ENCODE measurements around the gene DKK3.
A peak's percentile ranks its signal among the peaks of the same experiment; 100 is the strongest.

The DKK3 gene

GRCh38 chr11:12003336-12003735 is 5.1 kb downstream of the DKK3 start:
- no peak for DNase-seq

- no peak for DNase-seq
These were observed 7.2 kb downstream of the DKK3 start for GRCh38 chr11:12001186-12001585.

- DNase-seq: no peak
These were observed 10.2 kb downstream of the DKK3 start for GRCh38 chr11:11998091-11998781.

GRCh38 chr11:11997049-11997322 is 11.4 kb downstream of the DKK3 start:
- DNase-seq: no peak

GRCh38 chr11:11996321-11997048 is 11.9 kb downstream of the DKK3 start:
- no peak for DNase-seq

- peak; percentile 28 for DNase-seq
These were observed 12.8 kb downstream of the DKK3 start for GRCh38 chr11:11995601-11996000.

- DNase-seq: no peak
These were observed 14.6 kb downstream of the DKK3 start for GRCh38 chr11:11993839-11994238.

- DNase-seq: no peak
These were observed 15.9 kb downstream of the DKK3 start for GRCh38 chr11:11992257-11993212.

GRCh38 chr11:11989774-11990744 is 18.4 kb downstream of the DKK3 start:
- no peak for DNase-seq

GRCh38 chr11:11988681-11989261 is 19.7 kb downstream of the DKK3 start:
- DNase-seq: no peak

- no peak for DNase-seq
These were observed 20.3 kb downstream of the DKK3 start for GRCh38 chr11:11988099-11988651.

- peak; percentile 12 for DNase-seq
These were observed 20.9 kb downstream of the DKK3 start for GRCh38 chr11:11987503-11988022.

GRCh38 chr11:11985954-11986949 is 22.2 kb downstream of the DKK3 start:
- DNase-seq: no peak

GRCh38 chr11:11985016-11985715 is 23.3 kb downstream of the DKK3 start:
- no peak for DNase-seq

- no peak for DNase-seq
These were observed 23.9 kb downstream of the DKK3 start for GRCh38 chr11:11984563-11984962.

- DNase-seq: no peak
These were observed 25.0 kb downstream of the DKK3 start for GRCh38 chr11:11983427-11983826.

GRCh38 chr11:11982975-11983374 is 25.5 kb downstream of the DKK3 start:
- DNase-seq: no peak

- DNase-seq: no peak
These were observed 26.0 kb downstream of the DKK3 start for GRCh38 chr11:11982461-11982860.

- DNase-seq: no peak
These were observed 26.6 kb downstream of the DKK3 start for GRCh38 chr11:11981840-11982239.
